CD14-positive monocyte (primary cell): ENCODE results near the gene OR2AT4. TPM values are rescaled to one million over a fixed set of nuclear protein-coding genes. Genes with fewer than 3 reads are reported as not detected.
"Not testable (repeated sequence)": the region's sequence is repeated elsewhere in the genome, so short reads cannot be mapped to it uniquely, and the experiment has no call there.

Experiments
- DNase-seq, 3 donors: peaks; one replicate each; pipeline ENCODE4 v3.0.0-alpha.2; 2011 to 2022
- H2AFZ ChIP-seq: 2 replicates; pipeline ENCODE4 v1.6.0; 2012; ENCODE audit warnings: mild to moderate bottlenecking, low read depth, low read length, inconsistent platforms; ENCODE audit not compliant: insufficient read depth, poor library complexity, severe bottlenecking
- H3K27ac ChIP-seq, 2 donors: 1 replicate in 1 of 2; 2 replicates in 1 of 2; pipeline ENCODE4 v1.5.1; 2012 to 2013; ENCODE audit warnings: low read length in 2 of 2, control low read depth in 1 of 2, inconsistent platforms in 1 of 2, low read depth in 1 of 2, mild to moderate bottlenecking in 1 of 2
- H3K27me3 ChIP-seq, 2 donors: one replicate each; pipeline versions ENCODE4 v1.6.0 to v1.6.1; 2011 to 2013; ENCODE audit warnings: low read length in 2 of 2; ENCODE audit not compliant: control insufficient read depth in 2 of 2, insufficient read depth in 2 of 2
- H3K36me3 ChIP-seq, 2 donors: replicated peaks in 1 of 2; 1 replicate in 1 of 2; 2 replicates in 1 of 2; pipeline versions ENCODE4 v1.5.1 to v1.6.1; 2012 to 2013; ENCODE audit warnings: low read length in 2 of 2, control low read depth in 1 of 2, inconsistent platforms in 1 of 2, mild to moderate bottlenecking in 1 of 2; ENCODE audit not compliant: insufficient read depth in 2 of 2, control insufficient read depth in 1 of 2
- H3K4me1 ChIP-seq, 2 donors: 1 replicate in 1 of 2; 2 replicates in 1 of 2; pipeline versions ENCODE4 v1.5.1 to v1.6.1; 2012 to 2013; ENCODE audit warnings: low read length in 2 of 2, control low read depth in 1 of 2, inconsistent platforms in 1 of 2, mild to moderate bottlenecking in 1 of 2, moderate library complexity in 1 of 2; ENCODE audit not compliant: insufficient read depth in 2 of 2, control insufficient read depth in 1 of 2
- H3K4me2 ChIP-seq: replicated peaks from 2 replicates; pipeline ENCODE3; 2012; ENCODE audit warnings: low read length, moderate library complexity, mild to moderate bottlenecking; ENCODE audit not compliant: poor library complexity, severe bottlenecking; ENCODE audit errors: extremely low read depth
- H3K4me3 ChIP-seq, 3 experiments: fragments of 200-600 bp in 1 of 3; sonication (generic) in 1 of 3; replicated peaks in 1 of 3; 1 replicate in 2 of 3; 2 replicates in 1 of 3; pipeline ENCODE4 v1.5.1; 2011 to 2013; ENCODE audit warnings: low read length in 3 of 3, mild to moderate bottlenecking in 3 of 3, control low read depth in 2 of 3, low read depth in 2 of 3, inconsistent platforms in 1 of 3, moderate library complexity in 1 of 3
- H3K79me2 ChIP-seq: 2 replicates; pipeline ENCODE4 v1.6.0; 2012; ENCODE audit warnings: mild to moderate bottlenecking, control low read depth, inconsistent platforms, low read length, moderate library complexity; ENCODE audit not compliant: insufficient read depth
- H3K9ac ChIP-seq: 2 replicates; pipeline ENCODE4 v1.6.0; 2017; ENCODE audit warnings: low read length, mild to moderate bottlenecking; ENCODE audit not compliant: insufficient read depth, poor library complexity, severe bottlenecking
- H3K9me3 ChIP-seq, 2 donors: replicated peaks in 1 of 2; 1 replicate in 1 of 2; 2 replicates in 1 of 2; pipeline versions ENCODE4 v1.5.1 to v1.6.1; 2012 to 2013; ENCODE audit warnings: low read length in 2 of 2, control low read depth in 1 of 2; ENCODE audit not compliant: control insufficient read depth in 1 of 2, insufficient read depth in 1 of 2
- H4K20me1 ChIP-seq: 2 replicates; pipeline ENCODE4 v1.6.0; 2012; ENCODE audit warnings: mild to moderate bottlenecking, low read length, control low read depth, moderate library complexity; ENCODE audit not compliant: insufficient read depth
- H3K27ac Mint-ChIP-seq, 7 donors: one replicate each; pipeline ENCODE4 v1.8.0; 2020; ENCODE audit warnings: mild to moderate bottlenecking in 7 of 7, mixed read lengths in 7 of 7, moderate library complexity in 6 of 7, inconsistent platforms in 2 of 7
- H3K27me3 Mint-ChIP-seq, 3 donors: one replicate each; pipeline ENCODE4 v1.8.0; 2021 to 2022; ENCODE audit warnings: low read depth in 3 of 3, mild to moderate bottlenecking in 3 of 3, mixed read lengths in 3 of 3, moderate library complexity in 3 of 3, inconsistent platforms in 1 of 3
- H3K36me3 Mint-ChIP-seq, 2 donors: one replicate each; pipeline ENCODE4 v1.8.0; 2020; ENCODE audit warnings: mixed read lengths in 2 of 2, inconsistent platforms in 1 of 2, mild to moderate bottlenecking in 1 of 2
- H3K4me1 Mint-ChIP-seq: one replicate; pipeline ENCODE4 v1.8.0; 2020; ENCODE audit warnings: mild to moderate bottlenecking, mixed read lengths
- H3K4me3 Mint-ChIP-seq, 2 donors: one replicate each; pipeline ENCODE4 v1.8.0; 2020; ENCODE audit warnings: mild to moderate bottlenecking in 2 of 2, mixed read lengths in 2 of 2, moderate library complexity in 1 of 2
- H3K9me3 Mint-ChIP-seq, 7 donors: one replicate each; pipeline ENCODE4 v1.8.0; 2020 to 2022; ENCODE audit warnings: mixed read lengths in 7 of 7, mild to moderate bottlenecking in 6 of 7, moderate library complexity in 6 of 7, inconsistent platforms in 2 of 7
- WGBS: methylation state at CpG from one replicate; pipeline ENCODE4 v1.1.5; 2013; ENCODE audit warnings: missing lambda C conversion rate; ENCODE audit not compliant: insufficient coverage; 5-methylcytosine and 5-hydroxymethylcytosine counted together
- intact Hi-C, 2 donors: fragments of 100-400 bp; cut with micrococcal nuclease; formaldehyde crosslinking; loops; one replicate each; pipeline versions ENCODE4 v1.15.0 to v1.15.1; 2023
- polyA plus RNA-seq, 3 donors: library from polyadenylated mRNA; depleted of rRNA in 1 of 3; unstranded in 2 of 3; stranded (reverse) in 1 of 3; fragments of 300-500 nt in 2 of 3; fragments of >200 nt in 1 of 3; fragmentation: Illumina TruSeq in 2 of 3; gene quantifications; 1 replicate in 2 of 3; 2 replicates in 1 of 3; pipeline ENCODE4 v1.2.3, GENCODE V29; 2012 to 2021
- TF ChIP-seq, protein P1 (sequence below): fragments of 200-600 bp; IDR thresholded peaks from one replicate; pipeline ENCODE4 v1.8.0; 2022; ENCODE audit warnings: antibody characterized with exemption, mild to moderate bottlenecking

Gene OR2AT4
- polyA plus RNA-seq, 3 donors: not detected

DNA sequence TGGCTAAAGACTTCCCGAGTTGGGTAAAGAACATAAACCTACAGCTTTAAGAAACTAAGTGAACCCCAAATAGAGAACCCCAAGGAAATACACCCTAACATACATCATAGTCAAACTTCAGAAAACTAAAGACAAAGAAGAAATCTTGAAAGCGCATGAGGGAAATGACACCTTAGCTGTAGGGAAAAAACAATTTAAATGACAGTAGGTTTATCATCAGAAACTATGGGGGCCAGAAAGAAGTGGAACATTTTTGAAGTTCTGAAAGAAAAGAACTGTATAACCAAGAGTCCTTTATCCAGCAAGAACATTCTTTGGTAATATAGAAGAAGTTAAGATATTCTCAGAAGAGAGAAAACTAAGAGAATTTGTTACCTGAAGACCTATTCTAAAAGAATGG, 15.5 kb upstream of the OR2AT4 start:
- Mint-ChIP-seq H3K27ac (no peak overlapping the region), H3K4me1 (no peaks in the 10 kb centered on the region), H3K4me3 (no peak overlapping the region), H3K9me3 (peaks cover 7 to 22% (median 13%) of the 10 kb centered on the region in 7 donors), H3K36me3 (no peaks in the 10 kb centered on the region), H3K27me3 (peaks cover 3 to 17% (median 7%) of the 10 kb centered on the region in 3 donors)
- H2AFZ ChIP-seq: no peak overlapping the region
- TF ChIP-seq, protein P1, sequence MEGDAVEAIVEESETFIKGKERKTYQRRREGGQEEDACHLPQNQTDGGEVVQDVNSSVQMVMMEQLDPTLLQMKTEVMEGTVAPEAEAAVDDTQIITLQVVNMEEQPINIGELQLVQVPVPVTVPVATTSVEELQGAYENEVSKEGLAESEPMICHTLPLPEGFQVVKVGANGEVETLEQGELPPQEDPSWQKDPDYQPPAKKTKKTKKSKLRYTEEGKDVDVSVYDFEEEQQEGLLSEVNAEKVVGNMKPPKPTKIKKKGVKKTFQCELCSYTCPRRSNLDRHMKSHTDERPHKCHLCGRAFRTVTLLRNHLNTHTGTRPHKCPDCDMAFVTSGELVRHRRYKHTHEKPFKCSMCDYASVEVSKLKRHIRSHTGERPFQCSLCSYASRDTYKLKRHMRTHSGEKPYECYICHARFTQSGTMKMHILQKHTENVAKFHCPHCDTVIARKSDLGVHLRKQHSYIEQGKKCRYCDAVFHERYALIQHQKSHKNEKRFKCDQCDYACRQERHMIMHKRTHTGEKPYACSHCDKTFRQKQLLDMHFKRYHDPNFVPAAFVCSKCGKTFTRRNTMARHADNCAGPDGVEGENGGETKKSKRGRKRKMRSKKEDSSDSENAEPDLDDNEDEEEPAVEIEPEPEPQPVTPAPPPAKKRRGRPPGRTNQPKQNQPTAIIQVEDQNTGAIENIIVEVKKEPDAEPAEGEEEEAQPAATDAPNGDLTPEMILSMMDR: no peak
- H3K36me3 ChIP-seq: no peaks in the 10 kb centered on the region
- H3K9me3 ChIP-seq: peaks cover 0 to 5% of the 10 kb centered on the region in 2 donors
- no peaks in the 10 kb centered on the region for H3K79me2 ChIP-seq
- H3K27me3 ChIP-seq: no peaks in the 10 kb centered on the region
- H4K20me1 ChIP-seq: no peaks in the 10 kb centered on the region
- WGBS: no CpG with 5 or more reads among the region's 2 CpGs
- no peak overlapping the region for H3K4me3 ChIP-seq
- DNase-seq: no peak
- H3K4me1 ChIP-seq: no peaks in the 10 kb centered on the region
- H3K9ac ChIP-seq: no peak overlapping the region
- H3K4me2 ChIP-seq: no peak overlapping the region
- intact Hi-C loops: no loop called here
- H3K27ac ChIP-seq: no peak overlapping the region

DNA sequence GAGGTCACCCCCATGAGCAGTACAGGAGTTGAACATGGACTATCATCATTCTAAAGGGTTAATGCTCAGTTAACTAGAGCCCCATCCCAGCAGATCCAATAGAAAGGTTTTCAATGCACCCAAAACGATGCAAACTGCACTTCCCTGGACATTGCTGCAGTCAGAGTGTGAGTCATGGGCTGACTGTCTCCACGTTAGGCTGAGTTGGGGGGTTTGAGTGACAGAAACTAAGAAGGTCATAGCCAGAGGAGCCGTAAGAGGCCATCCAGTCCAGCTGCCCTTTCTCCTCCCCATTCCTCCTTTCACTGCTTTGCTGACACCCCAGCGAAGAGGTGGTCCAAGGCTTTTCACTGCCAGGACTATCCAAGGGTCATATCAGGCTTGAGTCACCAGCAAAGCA, 10.5 kb upstream of the OR2AT4 start:
- H3K36me3 Mint-ChIP-seq: no peaks in the 10 kb centered on the region
- H3K4me3 Mint-ChIP-seq: no peak overlapping the region
- no peaks in the 10 kb centered on the region for H3K4me1 ChIP-seq
- H3K4me3 ChIP-seq: no peak overlapping the region
- H3K9me3 ChIP-seq: no peaks in the 10 kb centered on the region
- WGBS: 84% methylated on average over 3 of the region's 4 CpGs
- H3K27ac ChIP-seq: no peak overlapping the region
- no peak overlapping the region for H2AFZ ChIP-seq
- H3K27me3 ChIP-seq: no peaks in the 10 kb centered on the region
- H3K4me2 ChIP-seq: no peak overlapping the region
- H3K36me3 ChIP-seq: no peaks in the 10 kb centered on the region
- H3K79me2 ChIP-seq: no peaks in the 10 kb centered on the region
- H3K9me3 Mint-ChIP-seq: peaks cover 0 to 8% (median 4%) of the 10 kb centered on the region in 7 donors
- TF ChIP-seq, protein P1: no peak
- no peak overlapping the region for H3K27ac Mint-ChIP-seq
- no peak for DNase-seq
- intact Hi-C loops: no loop called here
- no peak overlapping the region for H3K9ac ChIP-seq
- H3K4me1 Mint-ChIP-seq: no peaks in the 10 kb centered on the region
- H4K20me1 ChIP-seq: no peaks in the 10 kb centered on the region
- peaks cover 4 to 19% (median 8%) of the 10 kb centered on the region in 3 donors for H3K27me3 Mint-ChIP-seq

DNA sequence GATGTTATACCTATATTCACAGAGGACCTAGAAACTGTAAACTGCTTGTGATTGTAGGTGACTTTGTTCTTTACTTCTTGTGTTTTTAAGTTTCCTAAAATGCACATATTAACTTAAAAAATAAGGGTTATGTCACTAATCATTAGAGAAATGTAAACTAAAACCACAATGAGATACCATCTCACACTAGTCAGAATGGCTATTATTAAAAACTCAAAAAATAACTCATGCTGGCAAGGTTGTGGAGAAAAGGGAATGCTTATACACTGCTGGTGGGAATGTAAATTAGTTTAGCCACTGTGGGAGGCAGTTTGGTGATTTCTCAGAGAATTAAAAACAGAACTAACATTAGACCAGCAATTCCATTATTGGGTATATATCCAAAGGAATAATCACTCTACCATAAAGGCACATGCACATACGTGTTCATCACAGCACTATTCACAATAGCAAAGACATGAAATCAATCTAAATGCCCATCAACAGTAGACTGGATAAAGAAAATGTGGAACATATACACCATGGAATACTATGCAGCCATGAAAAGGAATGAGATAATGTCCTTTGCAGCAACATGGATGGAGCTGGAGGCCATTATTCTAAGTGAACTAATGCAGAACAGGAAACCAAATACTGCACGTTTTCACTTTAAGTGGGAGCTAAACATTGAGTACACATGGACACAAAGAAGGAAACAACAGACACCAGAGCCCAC, 9.4 kb upstream of the OR2AT4 start:
- no CpG with 5 or more reads among the region's 2 CpGs for WGBS

More for the DNA sequence above, 9.4 kb upstream of the OR2AT4 start:
- H3K9ac ChIP-seq, H3K36me3 Mint-ChIP-seq, DNase-seq, H3K4me2 ChIP-seq, H4K20me1 ChIP-seq, H3K4me3 ChIP-seq, H3K4me3 Mint-ChIP-seq, H3K79me2 ChIP-seq, H3K36me3 ChIP-seq, H2AFZ ChIP-seq, H3K9me3 ChIP-seq, H3K4me1 Mint-ChIP-seq, intact Hi-C loops, H3K9me3 Mint-ChIP-seq, H3K27ac Mint-ChIP-seq, H3K27ac ChIP-seq, H3K27me3 ChIP-seq, H3K4me1 ChIP-seq: not testable (repeated sequence)
- peaks cover 9 to 23% (median 10%) of the 10 kb centered on the region in 3 donors for H3K27me3 Mint-ChIP-seq
